Transverse colon (tissue), 4 donors: ENCODE data around the gene GPN3. TPM values are rescaled to one million over a fixed set of nuclear protein-coding genes. Genes with fewer than 3 reads are reported as not detected.
"Not testable (repeated sequence)": the region's sequence is repeated elsewhere in the genome, so short reads cannot be mapped to it uniquely, and the experiment has no call there.

Source experiments
- DNase-seq: peaks from one replicate; pipeline ENCODE4 v3.0.0-alpha.2; 2019
- H3K27ac ChIP-seq, 4 donors: fragments of 200-600 bp; sonication (generic); 2 replicates each; pipeline ENCODE4 v1.5.1; 2016 to 2018; ENCODE audit warnings: inconsistent platforms in 4 of 4
- H3K27me3 ChIP-seq: fragments of 200-600 bp; sonication (generic); 2 replicates; pipeline ENCODE4 v1.5.1; 2017; ENCODE audit warnings: inconsistent platforms
- H3K36me3 ChIP-seq, 4 donors: fragments of 200-600 bp; sonication (generic); 2 replicates each; pipeline ENCODE4 v1.5.1; 2017 to 2019; ENCODE audit warnings: inconsistent platforms in 4 of 4
- H3K4me1 ChIP-seq, 4 donors: fragments of 200-600 bp; sonication (generic); 2 replicates each; pipeline ENCODE4 v1.5.1; 2017 to 2020; ENCODE audit warnings: inconsistent platforms in 4 of 4
- H3K4me3 ChIP-seq, 4 donors: fragments of 200-600 bp; sonication (generic); 1 replicate in 1 of 4; 2 replicates in 3 of 4; pipeline versions ENCODE4 v1.5.1 to v1.6.1; 2017 to 2019; ENCODE audit warnings: inconsistent platforms in 4 of 4
- H3K9me3 ChIP-seq, 2 donors: fragments of 200-600 bp; sonication (generic); 2 replicates each; pipeline ENCODE4 v1.5.1; 2017 to 2019; ENCODE audit warnings: inconsistent platforms in 2 of 2
- CTCF ChIP-seq, 5 experiments: fragments of 200-600 bp in 3 of 5; fragments of 450-650 bp in 2 of 5; sonication (generic) in 3 of 5; IDR thresholded peaks; 1 replicate in 2 of 5; 2 replicates in 3 of 5; pipeline ENCODE4 v1.5.1; 2016 to 2017; ENCODE audit warnings: antibody characterized with exemption in 5 of 5, inconsistent platforms in 3 of 5, mild to moderate bottlenecking in 2 of 5, moderate library complexity in 1 of 5
- EP300 ChIP-seq: sonication (generic); formaldehyde crosslinking; IDR thresholded peaks from one replicate; pipeline ENCODE4 v1.6.1; 2017; ENCODE audit warnings: antibody characterized with exemption, low read depth
- POLR2A ChIP-seq: fragments of 450-650 bp; IDR thresholded peaks from one replicate; pipeline ENCODE4 v1.6.1; 2016; ENCODE audit warnings: antibody characterized with exemption, mild to moderate bottlenecking, moderate library complexity
- POLR2AphosphoS5 ChIP-seq, 3 donors: sonication (generic); formaldehyde crosslinking; IDR thresholded peaks; one replicate each; pipeline ENCODE4 v1.6.1; 2016; ENCODE audit warnings: antibody characterized with exemption in 3 of 3
- WGBS, 2 donors: methylation state at CpG; one replicate each; pipeline ENCODE4 v1.1.5; 2018; ENCODE audit warnings: low coverage in 1 of 2; 5-methylcytosine and 5-hydroxymethylcytosine counted together
- in situ Hi-C, 4 donors: fragments of 200-750 bp; cut with MboI; loops; one replicate each; pipeline versions ENCODE4 v1.15.0 to v1.15.1; 2017; ENCODE audit warnings: low sequenced_read_pairs in 3 of 4, low pct_ligation_motif_present in 1 of 4, low pct_unique_long_range_greater_than_20kb in 1 of 4
- intact Hi-C: fragments of 100-400 bp; cut with DNase I; formaldehyde crosslinking; loops from one replicate; pipeline ENCODE4 v1.15.1; 2023; ENCODE audit warnings: low total_unique reads
- total RNA-seq, 4 donors: library from RNA; depleted of rRNA; stranded (reverse); fragments of >200 nt; gene quantifications; one replicate each; pipeline ENCODE4 v1.1.0, GENCODE V29; 2016

GPN3 gene
- total RNA-seq, 4 donors from 2014 or later = 6.1 to 9.2 (median 8.8) TPM; not detected in 1

- H3K27ac ChIP-seq = no peak overlapping the region
- in situ Hi-C loops (loop anchor here in 2 of 4 donors (25.0 kb wide), 2 partner anchors 272 to 372 kb away; partner anchors contain the start of genes CCDC63 (in 2 of the 2) and PPP1CC (in 1 of the 2)), intact Hi-C loops (no loop called here)
- H3K4me3 ChIP-seq = no peak overlapping the region
- H3K9me3 ChIP-seq = no peaks in the 10 kb centered on the region
- DNase-seq = no peak
- no peak for TF ChIP-seq POLR2AphosphoS5 (IDR thresholded peaks at IDR 0.05)
- no peak for TF ChIP-seq EP300
- no peak for TF ChIP-seq CTCF (IDR thresholded peaks at IDR 0.05)
- no peak for TF ChIP-seq POLR2A
- WGBS, 2 donors = 90% methylated on average over 2 of the region's 2 CpGs; no CpG with 5 or more reads in 1 of the 2 donors
- H3K4me1 ChIP-seq = peaks cover 8 to 33% (median 24%) of the 10 kb centered on the region in 4 donors
- peaks cover 0 to 8% (median 2%) of the 10 kb centered on the region in 4 donors for H3K36me3 ChIP-seq
- no peaks in the 10 kb centered on the region for H3K27me3 ChIP-seq
These were observed 3.0 kb downstream of the GPN3 start for GRCh38 chr12:110465024-110465423.

- 85 to 88% methylated on average over 5 of the region's 5 CpGs for WGBS, 2 donors
- H3K36me3 ChIP-seq, DNase-seq, H3K27ac ChIP-seq, H3K4me3 ChIP-seq, H3K4me1 ChIP-seq, H3K9me3 ChIP-seq, H3K27me3 ChIP-seq, intact Hi-C loops: not testable (repeated sequence)
- in situ Hi-C loops = loop anchor here in 2 of 4 donors (25.0 kb wide), 2 partner anchors 276 to 376 kb away; partner anchors contain the start of genes CCDC63 (in 2 of the 2) and PPP1CC (in 1 of the 2)
These were observed 6.9 kb downstream of the GPN3 start for GRCh38 chr12:110461189-110461588.

DNA sequence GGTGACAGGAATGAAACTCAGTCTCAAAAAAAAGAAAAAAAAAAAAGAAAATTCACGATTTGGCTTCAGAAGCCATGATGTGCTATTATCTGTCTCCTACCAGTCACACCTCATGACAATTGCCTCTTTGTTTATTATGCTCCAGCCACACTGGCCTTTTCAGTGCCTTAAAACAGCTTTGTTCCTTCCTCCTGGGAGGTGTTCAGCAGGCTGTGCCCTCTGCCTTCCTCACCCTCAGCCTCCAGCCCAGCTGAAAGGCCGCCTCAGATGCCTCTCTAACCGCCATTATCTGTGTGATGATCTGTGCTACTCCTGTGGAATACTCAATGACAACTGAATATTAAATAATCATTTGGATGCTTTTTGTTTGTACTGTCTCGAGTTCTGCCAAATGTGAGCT is 9.3 kb downstream of the GPN3 start:
- no peak for DNase-seq
- Histone ChIP-seq H3K27me3 (no peaks in the 10 kb centered on the region), H3K4me1 (no peaks in the 10 kb centered on the region), H3K4me3 (no peak overlapping the region), H3K27ac (no peak overlapping the region), H3K36me3 (peaks cover 0 to 8% (median 2%) of the 10 kb centered on the region in 4 donors), H3K9me3 (no peaks in the 10 kb centered on the region)
- TF ChIP-seq EP300 = no peak
- TF ChIP-seq POLR2A = no peak
- TF ChIP-seq CTCF (IDR thresholded peaks at IDR 0.05) = no peak
- no peak for TF ChIP-seq POLR2AphosphoS5 (IDR thresholded peaks at IDR 0.05)
- in situ Hi-C loops = loop anchor here in 2 of 4 donors (10.0 to 25.0 kb wide), 4 partner anchors 46 to 379 kb away; partner anchors contain the start of genes CCDC63 (in 2 of the 2), PPP1CC (in 1 of the 2), RAD9B (in 1 of the 2) and VPS29 (in 1 of the 2)
- 86 to 93% methylated on average over 3 to 4 of the region's 4 CpGs for WGBS, 2 donors
- intact Hi-C loops = no loop called here

GRCh38 chr12:110453569-110454296 is 14.3 kb downstream of the GPN3 start:
- peaks cover 0 to 7% (median 2%) of the 10 kb centered on the region in 4 donors for H3K36me3 ChIP-seq
- H3K4me3 ChIP-seq = no peak overlapping the region
- TF ChIP-seq POLR2AphosphoS5 (IDR thresholded peaks at IDR 0.05) = no peak
- no peak for TF ChIP-seq EP300
- TF ChIP-seq POLR2A = no peak
- no peak for TF ChIP-seq CTCF (IDR thresholded peaks at IDR 0.05)
- H3K4me1 ChIP-seq = peaks cover 0 to 10% (median 8%) of the 10 kb centered on the region in 4 donors
- no peak for DNase-seq
- WGBS, 2 donors = 87 to 92% methylated on average over 4 of the region's 4 CpGs
- in situ Hi-C loops = loop anchor here in 2 of 4 donors (10.0 to 25.0 kb wide), 4 partner anchors 51 to 384 kb away; partner anchors contain the start of genes CCDC63 (in 2 of the 2), PPP1CC (in 1 of the 2), RAD9B (in 1 of the 2) and VPS29 (in 1 of the 2)
- intact Hi-C loops = loop anchor here (5.0 kb wide), 1 partner anchor 149 kb away; no protein-coding TSS in a partner anchor
- H3K9me3 ChIP-seq = no peaks in the 10 kb centered on the region
- no peak overlapping the region for H3K27ac ChIP-seq
- no peaks in the 10 kb centered on the region for H3K27me3 ChIP-seq
